Tibial nerve (tissue), 4 donors: ENCODE measurements around the gene ATP8A2. TPM values are rescaled to one million over a fixed set of nuclear protein-coding genes. Genes with fewer than 3 reads are reported as not detected.

Source experiments
- DNase-seq, 2 donors: peaks; one replicate each; pipeline ENCODE4 v3.0.0-alpha.2; 2019; ENCODE audit warnings: low spot score in 2 of 2
- H3K27ac ChIP-seq, 4 donors: fragments of 200-600 bp; sonication (generic) in 3 of 4; one replicate each; pipeline ENCODE4 v1.5.1; 2017 to 2019; ENCODE audit warnings: mild to moderate bottlenecking in 1 of 4
- H3K27me3 ChIP-seq, 2 donors: fragments of 200-600 bp; sonication (generic) in 1 of 2; one replicate each; pipeline versions ENCODE4 v1.5.1 to v1.6.0; 2017 to 2019
- H3K36me3 ChIP-seq, 3 donors: fragments of 200-600 bp; sonication (generic); one replicate each; pipeline ENCODE4 v1.5.1; 2018 to 2019
- H3K4me1 ChIP-seq, 4 donors: fragments of 200-600 bp; sonication (generic) in 3 of 4; one replicate each; pipeline ENCODE4 v1.5.1; 2017 to 2019
- H3K4me3 ChIP-seq, 4 donors: fragments of 200-600 bp; sonication (generic) in 3 of 4; one replicate each; pipeline ENCODE4 v1.5.1; 2017 to 2019; ENCODE audit warnings: mild to moderate bottlenecking in 1 of 4, moderate library complexity in 1 of 4
- H3K9me3 ChIP-seq, 4 donors: fragments of 200-600 bp; sonication (generic) in 3 of 4; one replicate each; pipeline ENCODE4 v1.5.1; 2017 to 2019
- CTCF ChIP-seq, 5 experiments: fragments of 200-600 bp in 3 of 5; fragments of 450-650 bp in 2 of 5; sonication (generic) in 3 of 5; IDR thresholded peaks; one replicate each; pipeline ENCODE4 v1.5.1; 2016 to 2019; ENCODE audit warnings: antibody characterized with exemption in 5 of 5, mild to moderate bottlenecking in 3 of 5, moderate library complexity in 2 of 5
- EP300 ChIP-seq, 2 donors: sonication (generic); formaldehyde crosslinking; IDR thresholded peaks; one replicate each; pipeline ENCODE4 v1.6.1; 2017; ENCODE audit warnings: antibody characterized with exemption in 2 of 2, mild to moderate bottlenecking in 1 of 2
- POLR2A ChIP-seq, 2 donors: fragments of 450-650 bp; IDR thresholded peaks; one replicate each; pipeline ENCODE4 v1.6.1; 2017; ENCODE audit warnings: antibody characterized with exemption in 2 of 2, mild to moderate bottlenecking in 2 of 2, moderate library complexity in 2 of 2
- WGBS, 2 donors: methylation state at CpG; one replicate each; pipeline ENCODE4 v1.1.5; 2018; 5-methylcytosine and 5-hydroxymethylcytosine counted together
- total RNA-seq, 4 donors: library from RNA; depleted of rRNA; stranded (reverse); fragments of >200 nt; gene quantifications; one replicate each; pipeline ENCODE4 v1.1.0, GENCODE V29; 2016

ATP8A2 gene
- total RNA-seq, 4 donors from 2014 or later: 0.30 to 1.7 (median 0.61) TPM

- TF ChIP-seq EP300 (IDR thresholded peaks at IDR 0.05) (no peak), CTCF (IDR thresholded peaks at IDR 0.05) (no peak), POLR2A (IDR thresholded peaks at IDR 0.05) (no peak)
- Histone ChIP-seq H3K27ac (no peak overlapping the region), H3K4me3 (no peak overlapping the region), H3K9me3 (no peaks in the 10 kb centered on the region), H3K4me1 (peaks cover 0 to 8% (median 4%) of the 10 kb centered on the region in 4 donors), H3K27me3 (no peaks in the 10 kb centered on the region), H3K36me3 (no peaks in the 10 kb centered on the region)
- DNase-seq: no peak
- WGBS, 2 donors: 73 to 77% methylated on average over 7 of the region's 7 CpGs
These were observed 473.0 kb downstream of the ATP8A2 start for GRCh38 chr13:25844559-25845434.

- no peaks in the 10 kb centered on the region for H3K27me3 ChIP-seq
These were observed 474.6 kb downstream of the ATP8A2 start for GRCh38 chr13:25846222-25846984.

GRCh38 chr13:25847145-25847544 is 475.4 kb downstream of the ATP8A2 start:
- H3K9me3 ChIP-seq: no peaks in the 10 kb centered on the region
- H3K27me3 ChIP-seq: no peaks in the 10 kb centered on the region
- 69 to 72% methylated on average over 5 of the region's 5 CpGs for WGBS, 2 donors
- H3K36me3 ChIP-seq: no peaks in the 10 kb centered on the region
- no peak for DNase-seq
- H3K4me3 ChIP-seq: no peak overlapping the region
- no peak overlapping the region for H3K27ac ChIP-seq
- TF ChIP-seq POLR2A (IDR thresholded peaks at IDR 0.05) (no peak), CTCF (IDR thresholded peaks at IDR 0.05) (no peak), EP300 (IDR thresholded peaks at IDR 0.05) (no peak)
- H3K4me1 ChIP-seq: peaks cover 0 to 5% (median 2%) of the 10 kb centered on the region in 4 donors

More at GRCh38 chr13:25846222-25846984, 474.6 kb downstream of the ATP8A2 start:
- H3K4me1 ChIP-seq: peaks cover 0 to 5% (median 2%) of the 10 kb centered on the region in 4 donors
- 93% methylated on average over 4 of the region's 4 CpGs for WGBS, 2 donors
- H3K36me3 ChIP-seq: no peaks in the 10 kb centered on the region
- no peak overlapping the region for H3K27ac ChIP-seq
- no peak for DNase-seq
- H3K4me3 ChIP-seq: no peak overlapping the region
- no peaks in the 10 kb centered on the region for H3K9me3 ChIP-seq
- no peak for TF ChIP-seq CTCF (IDR thresholded peaks at IDR 0.05)
- TF ChIP-seq EP300 (IDR thresholded peaks at IDR 0.05): no peak
- TF ChIP-seq POLR2A (IDR thresholded peaks at IDR 0.05): no peak

GRCh38 chr13:25847635-25848626 is 476.2 kb downstream of the ATP8A2 start:
- TF ChIP-seq POLR2A (IDR thresholded peaks at IDR 0.05) (no peak), CTCF (IDR thresholded peaks at IDR 0.05) (no peak), EP300 (IDR thresholded peaks at IDR 0.05) (no peak)
- no peaks in the 10 kb centered on the region for H3K27me3 ChIP-seq
- peaks cover 0 to 5% (median 2%) of the 10 kb centered on the region in 4 donors for H3K4me1 ChIP-seq
- H3K36me3 ChIP-seq: no peaks in the 10 kb centered on the region
- WGBS, 2 donors: 74 to 79% methylated on average over 11 of the region's 11 CpGs
- H3K4me3 ChIP-seq: no peak overlapping the region
- no peaks in the 10 kb centered on the region for H3K9me3 ChIP-seq
- no peak overlapping the region for H3K27ac ChIP-seq
- DNase-seq: no peak
